ENCODE measurements around the gene IRX3. TPM values are rescaled to one million over a fixed set of nuclear protein-coding genes. Genes with fewer than 3 reads are reported as not detected.
"Not testable (repeated sequence)": the region's sequence is repeated elsewhere in the genome, so short reads cannot be mapped to it uniquely, and the experiment has no call there.

Gene IRX3
- polyA plus RNA-seq, 6 donors from 2014 or later: not detected

DNA sequence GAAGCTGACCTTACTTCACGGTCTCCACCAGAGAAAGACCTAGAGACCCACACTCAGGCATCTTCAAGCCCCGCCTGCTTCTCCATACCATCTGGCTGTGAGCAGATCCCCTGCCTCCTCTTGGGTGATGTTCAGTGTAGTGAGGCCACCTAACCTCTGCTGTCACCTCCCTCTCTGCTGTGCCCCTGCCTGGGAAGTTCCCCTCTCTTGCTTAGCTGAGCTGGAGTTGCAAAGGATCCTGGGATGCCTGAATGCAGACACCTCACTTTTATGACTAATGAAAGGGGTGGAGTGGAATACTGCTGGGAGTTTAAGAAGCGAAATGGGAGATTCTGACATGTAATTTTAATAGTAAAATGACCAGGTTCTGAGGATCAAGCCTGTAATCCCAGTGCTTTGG lies 5.8 kb downstream of the IRX3 start:
- H3K9me3 Mint-ChIP-seq: peaks cover 0 to 2% (median 0%) of the 10 kb centered on the region in 7 donors
- no peak for ATAC-seq (ENCODE audit: low read depth in 2 of 2)
- no peak for DNase-seq
- H3K4me3 Mint-ChIP-seq: peak overlapping the region in 1 of 8 donors; percentile 41
- peaks cover 12 to 21% (median 17%) of the 10 kb centered on the region in 3 donors for H3K4me1 Mint-ChIP-seq
- no peak overlapping the region for H3K27ac Mint-ChIP-seq
- peaks cover 50 to 74% (median 66%) of the 10 kb centered on the region in 3 donors for H3K27me3 Mint-ChIP-seq
- H3K36me3 Mint-ChIP-seq: peaks cover 0 to 18% of the 10 kb centered on the region in 2 donors

DNA sequence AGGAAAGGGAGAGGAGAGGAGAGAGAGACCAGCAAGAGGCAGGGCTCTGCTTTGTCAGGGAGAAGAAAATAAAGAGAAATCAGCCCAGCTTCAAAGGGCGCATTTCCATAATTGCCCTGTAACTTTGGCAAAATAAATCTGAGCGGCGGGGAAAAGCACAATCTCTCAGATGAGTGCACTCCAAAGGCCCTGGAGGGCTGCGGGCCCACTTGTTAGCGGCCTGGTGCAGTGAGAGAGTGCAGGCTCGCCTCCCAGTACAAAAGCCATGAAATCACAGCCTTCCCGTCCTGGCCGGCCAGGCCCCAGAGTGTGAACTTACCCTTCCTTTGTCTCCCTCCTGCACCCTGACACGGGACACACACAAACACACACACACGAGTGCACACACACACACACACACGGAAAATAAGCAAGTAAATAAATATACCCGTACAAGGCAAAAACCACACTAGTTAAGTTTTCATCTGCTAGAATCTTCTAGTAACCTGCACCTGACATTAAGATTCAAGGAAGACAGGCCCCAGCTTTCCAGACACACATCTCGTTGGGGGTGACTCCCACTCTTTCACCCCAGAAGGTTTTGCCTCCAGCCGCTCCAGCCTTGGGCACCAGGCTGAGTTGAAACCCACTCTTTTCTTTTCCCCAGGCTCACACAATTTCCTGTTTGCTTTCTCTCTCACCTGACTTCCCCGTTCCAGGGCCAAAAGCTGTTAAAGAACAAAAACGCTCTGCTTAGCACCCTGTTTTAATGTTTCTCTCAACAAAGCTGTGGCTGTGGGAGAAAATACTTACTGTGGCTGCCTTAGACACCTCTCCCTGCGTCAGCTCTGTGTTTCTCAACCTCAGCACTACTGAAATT lies 8.5 kb downstream of the IRX3 start:
- peaks cover 0 to 8% (median 0%) of the 10 kb centered on the region in 7 donors for H3K9me3 Mint-ChIP-seq
- peak overlapping the region in 1 of 8 donors; percentile 43 for H3K4me3 Mint-ChIP-seq
- no peak overlapping the region for H3K27ac Mint-ChIP-seq
- H3K36me3 Mint-ChIP-seq: peaks cover 0 to 3% of the 10 kb centered on the region in 2 donors
- peaks cover 5 to 8% (median 8%) of the 10 kb centered on the region in 3 donors for H3K4me1 Mint-ChIP-seq
- DNase-seq (no peak), ATAC-seq (ENCODE audit: low read depth in 2 of 2) (no peak)
- peaks cover 52 to 69% (median 61%) of the 10 kb centered on the region in 3 donors for H3K27me3 Mint-ChIP-seq

DNA sequence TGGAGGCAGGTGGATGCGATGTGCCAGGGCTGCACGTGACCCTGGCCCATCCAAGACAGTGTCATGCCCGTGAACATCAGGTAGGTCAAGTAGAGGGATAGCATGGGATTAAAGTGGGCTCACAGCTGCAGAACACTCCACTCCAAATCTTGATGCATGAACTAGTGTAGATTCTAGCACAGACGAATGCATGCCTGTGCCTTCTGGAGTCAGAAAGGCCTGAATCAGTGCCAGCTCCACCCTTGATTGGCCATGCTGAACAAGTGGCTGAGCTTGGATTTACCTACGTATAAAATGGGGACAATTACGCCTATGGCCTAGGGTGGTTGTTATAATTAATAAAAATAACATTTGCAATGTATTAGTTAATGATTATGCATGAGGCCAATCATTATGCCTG lies 10.6 kb downstream of the IRX3 start:
- peaks cover 0 to 8% (median 0%) of the 10 kb centered on the region in 7 donors for H3K9me3 Mint-ChIP-seq
- ATAC-seq (ENCODE audit: low read depth in 2 of 2) (no peak), DNase-seq (no peak)
- peaks cover 39 to 47% (median 41%) of the 10 kb centered on the region in 3 donors for H3K27me3 Mint-ChIP-seq
- no peak overlapping the region for H3K4me3 Mint-ChIP-seq
- no peaks in the 10 kb centered on the region for H3K36me3 Mint-ChIP-seq
- no peak overlapping the region for H3K27ac Mint-ChIP-seq
- peaks cover 0 to 3% (median 0%) of the 10 kb centered on the region in 3 donors for H3K4me1 Mint-ChIP-seq

DNA sequence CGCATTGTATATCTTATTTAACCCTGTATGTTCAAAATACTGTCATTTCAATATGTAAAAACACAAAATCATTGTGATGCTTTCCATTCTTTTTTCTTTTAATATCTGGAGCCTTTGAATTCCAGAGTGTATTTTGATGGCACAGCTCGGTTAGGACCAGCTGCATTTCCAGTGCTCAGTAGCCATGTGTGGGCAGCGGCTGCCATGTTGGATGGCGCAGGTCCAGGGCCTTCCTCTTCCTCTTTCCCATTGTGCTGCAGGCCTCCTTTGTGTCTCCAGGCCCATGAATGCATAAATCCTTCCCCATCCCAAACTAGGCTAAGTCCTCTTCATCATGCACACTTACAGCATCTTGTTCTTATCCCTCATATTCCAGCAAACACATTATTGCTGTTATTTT lies 13.0 kb downstream of the IRX3 start:
- DNase-seq: no peak
- ATAC-seq (ENCODE audit: low read depth in 2 of 2): no peak
- Mint-ChIP-seq H3K27me3 (peaks cover 28 to 41% (median 36%) of the 10 kb centered on the region in 3 donors), H3K9me3 (peaks cover 0 to 8% (median 0%) of the 10 kb centered on the region in 7 donors), H3K4me3 (no peak overlapping the region), H3K4me1 (no peaks in the 10 kb centered on the region), H3K36me3 (no peaks in the 10 kb centered on the region), H3K27ac (no peak overlapping the region)

DNA sequence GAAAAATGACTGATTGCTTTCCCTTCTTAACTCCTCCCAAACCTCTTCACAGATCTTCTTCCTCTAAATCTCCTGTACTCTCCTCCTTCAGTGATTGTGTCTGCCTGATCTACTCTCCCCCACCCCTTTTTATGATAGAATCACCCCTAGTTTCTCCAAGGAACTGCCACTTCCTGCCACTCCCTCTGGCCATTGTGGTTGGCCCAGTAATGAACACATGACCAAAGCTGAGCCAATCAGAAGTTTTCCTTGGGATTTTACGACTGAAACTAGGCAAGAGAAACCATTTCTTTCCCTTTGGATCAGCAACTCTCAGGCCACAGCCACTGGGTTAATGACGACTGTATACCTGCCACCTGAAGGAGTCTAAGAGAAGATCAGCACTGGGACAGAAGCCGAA lies 15.9 kb downstream of the IRX3 start:
- Mint-ChIP-seq H3K4me1 (no peaks in the 10 kb centered on the region), H3K36me3 (no peaks in the 10 kb centered on the region), H3K27ac (no peak overlapping the region), H3K27me3 (peaks cover 27 to 49% (median 32%) of the 10 kb centered on the region in 3 donors), H3K4me3 (no peak overlapping the region), H3K9me3 (peaks cover 0 to 8% (median 0%) of the 10 kb centered on the region in 7 donors)
- no peak for ATAC-seq (ENCODE audit: low read depth in 2 of 2)
- no peak for DNase-seq

DNA sequence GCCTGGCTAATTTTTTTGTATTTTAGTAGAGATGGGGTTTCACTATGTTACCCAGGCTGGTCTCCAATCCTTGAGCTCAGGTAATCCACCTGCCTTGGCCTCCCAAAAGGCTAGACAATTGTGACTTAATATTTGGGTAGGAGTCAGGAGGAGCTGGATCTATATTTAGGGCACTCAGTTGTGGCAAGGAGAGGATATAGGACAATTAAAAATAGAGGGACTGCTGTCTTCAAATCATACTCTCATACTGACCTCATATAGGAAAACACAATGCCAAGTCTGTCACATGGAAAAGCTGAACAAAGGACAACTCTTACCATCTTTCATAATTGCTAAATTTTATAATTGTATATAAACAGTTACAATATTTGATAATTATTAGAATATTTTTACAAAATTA lies 17.1 kb downstream of the IRX3 start:
- H3K27me3 Mint-ChIP-seq: peaks cover 29 to 57% (median 32%) of the 10 kb centered on the region in 3 donors
- DNase-seq (no peak), ATAC-seq (ENCODE audit: low read depth in 2 of 2) (no peak)
- no peak overlapping the region for H3K4me3 Mint-ChIP-seq
- H3K27ac Mint-ChIP-seq: no peak overlapping the region
- H3K36me3 Mint-ChIP-seq: no peaks in the 10 kb centered on the region
- H3K4me1 Mint-ChIP-seq: no peaks in the 10 kb centered on the region
- H3K9me3 Mint-ChIP-seq: peaks cover 0 to 8% (median 4%) of the 10 kb centered on the region in 7 donors

DNA sequence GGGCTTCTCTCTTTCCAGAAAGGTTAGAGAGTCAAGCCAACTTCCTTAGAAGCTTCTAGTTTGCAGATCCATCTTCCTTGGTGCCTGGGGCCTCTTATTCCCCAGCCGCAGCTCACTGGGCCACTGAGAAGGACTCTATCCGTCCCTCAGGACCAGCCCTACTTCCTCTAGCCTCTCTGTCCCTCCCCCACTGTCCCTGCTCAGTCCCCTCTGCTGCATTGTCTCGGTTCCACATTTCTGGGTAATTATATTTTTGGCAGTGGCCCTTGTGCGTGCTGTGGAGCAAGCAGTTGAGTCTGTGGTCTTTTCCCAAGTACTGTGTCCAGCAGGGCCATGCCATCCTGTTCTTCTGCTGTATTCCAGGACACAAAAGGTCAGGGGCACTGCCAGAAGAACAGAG lies 17.8 kb downstream of the IRX3 start:
- no peak overlapping the region for H3K27ac Mint-ChIP-seq
- no peaks in the 10 kb centered on the region for H3K4me1 Mint-ChIP-seq
- DNase-seq (no peak), ATAC-seq (ENCODE audit: low read depth in 2 of 2) (no peak)
- H3K4me3 Mint-ChIP-seq: no peak overlapping the region
- H3K27me3 Mint-ChIP-seq: peaks cover 25 to 57% (median 27%) of the 10 kb centered on the region in 3 donors
- H3K36me3 Mint-ChIP-seq: no peaks in the 10 kb centered on the region
- peaks cover 0 to 4% (median 3%) of the 10 kb centered on the region in 7 donors for H3K9me3 Mint-ChIP-seq

DNA sequence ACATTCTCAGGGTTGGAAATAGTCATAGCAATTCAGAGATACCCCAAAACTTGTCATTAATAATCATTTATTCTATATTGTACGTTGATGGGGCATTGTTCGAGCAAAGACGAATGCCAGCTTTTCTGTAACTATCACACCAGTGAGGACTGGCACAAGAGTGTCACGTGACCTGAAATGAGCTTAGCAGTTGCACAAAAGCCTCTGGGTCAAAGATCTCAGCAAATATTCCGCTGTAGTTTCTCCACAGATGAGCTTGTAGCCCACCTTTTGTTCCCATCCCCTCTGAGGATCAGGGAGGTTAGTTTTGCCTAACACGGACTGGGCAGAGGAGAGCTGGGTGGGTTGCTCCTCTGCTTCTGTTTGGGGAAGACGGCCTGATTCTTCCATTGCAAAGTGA lies 18.2 kb downstream of the IRX3 start:
- peaks cover 21 to 57% (median 26%) of the 10 kb centered on the region in 3 donors for H3K27me3 Mint-ChIP-seq
- H3K4me1 Mint-ChIP-seq: no peaks in the 10 kb centered on the region
- peaks cover 0 to 4% (median 0%) of the 10 kb centered on the region in 7 donors for H3K9me3 Mint-ChIP-seq
- ATAC-seq (ENCODE audit: low read depth in 2 of 2): no peak
- H3K4me3 Mint-ChIP-seq: no peak overlapping the region
- no peak for DNase-seq
- no peak overlapping the region for H3K27ac Mint-ChIP-seq
- H3K36me3 Mint-ChIP-seq: no peaks in the 10 kb centered on the region

DNA sequence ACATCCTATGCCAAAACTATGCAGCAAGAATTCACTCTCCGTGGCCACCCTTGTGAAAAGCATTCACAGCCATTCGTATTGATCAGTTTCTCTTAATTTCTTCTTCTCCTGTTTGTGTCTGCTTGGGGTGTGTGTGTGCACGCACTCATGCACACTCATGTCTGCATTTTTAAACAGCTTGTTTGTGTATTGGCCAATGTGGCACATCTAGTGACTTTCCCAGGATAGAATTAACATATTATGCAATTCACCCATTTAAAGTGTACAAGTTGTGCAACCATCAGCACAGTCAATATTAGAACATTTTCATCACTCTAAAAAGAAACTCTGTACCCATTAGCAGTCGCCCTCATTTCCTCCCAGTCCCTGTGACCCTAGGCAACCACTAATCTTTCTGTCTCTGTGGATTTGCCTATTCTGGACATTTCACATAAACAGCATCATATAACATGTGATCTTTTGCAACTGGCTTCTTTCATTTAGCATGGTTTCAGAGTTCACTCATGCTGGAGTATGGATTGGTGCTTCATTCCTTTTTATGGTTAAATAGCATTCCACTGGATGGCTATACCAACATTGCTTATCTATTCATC lies 20.1 kb downstream of the IRX3 start:
- Mint-ChIP-seq H3K27ac (peak overlapping the region in 1 of 6 donors; percentile 61), H3K27me3 (peaks cover 20 to 64% (median 26%) of the 10 kb centered on the region in 3 donors), H3K9me3 (peaks cover 0 to 4% (median 4%) of the 10 kb centered on the region in 7 donors), H3K4me1 (no peaks in the 10 kb centered on the region), H3K36me3 (no peaks in the 10 kb centered on the region), H3K4me3 (no peak overlapping the region)
- no peak for ATAC-seq (ENCODE audit: low read depth in 2 of 2)
- DNase-seq: no peak

DNA sequence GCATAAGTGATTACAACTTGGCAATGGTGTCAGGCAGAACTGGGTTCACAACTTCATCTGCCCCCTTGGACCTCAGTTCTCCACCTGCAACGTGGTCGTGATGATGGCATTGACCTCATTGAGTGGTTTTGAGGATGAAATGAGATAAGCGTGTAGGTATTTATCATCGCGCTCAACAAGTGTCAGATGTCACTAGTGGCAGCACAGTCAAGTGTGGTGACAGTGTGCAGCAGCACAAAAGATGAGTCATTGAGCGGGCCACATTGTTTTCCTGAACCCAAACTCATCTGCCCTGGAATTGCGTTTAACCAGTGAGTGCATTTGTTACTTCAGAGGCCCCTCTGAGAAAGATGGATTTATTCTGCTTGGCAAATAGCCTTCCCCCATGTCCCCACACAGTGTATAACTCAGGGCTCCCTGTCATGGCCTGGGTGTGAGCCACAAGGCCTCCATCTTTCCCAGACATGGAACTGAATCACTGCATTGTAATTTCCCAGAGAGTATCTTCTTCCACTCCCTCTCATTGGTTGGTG lies 20.9 kb downstream of the IRX3 start:
- peaks cover 0 to 4% (median 1%) of the 10 kb centered on the region in 7 donors for H3K9me3 Mint-ChIP-seq

DNA sequence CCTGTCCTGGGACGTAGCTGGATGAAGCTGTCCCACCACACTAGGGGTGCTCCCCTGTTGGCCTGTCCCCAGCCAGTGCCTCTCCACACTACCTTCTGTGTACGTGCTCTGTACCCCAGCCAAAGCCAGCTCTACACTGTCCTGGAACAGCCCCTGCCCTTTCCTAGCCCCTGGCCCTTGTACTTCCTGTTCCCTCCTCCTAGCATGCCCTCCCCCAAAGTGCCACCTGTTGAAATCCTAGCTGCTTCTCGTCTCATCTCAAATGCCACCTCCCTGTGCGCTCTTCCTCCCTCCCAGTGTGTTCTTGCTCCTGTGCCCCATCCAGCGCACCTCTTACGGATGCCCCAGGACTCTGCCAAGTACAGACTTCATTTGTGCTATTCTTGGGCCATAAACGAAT lies 33.5 kb downstream of the IRX3 start:
- no peak overlapping the region for H3K27ac Mint-ChIP-seq
- no peak for ATAC-seq (ENCODE audit: low read depth in 2 of 2)
- H3K9me3 Mint-ChIP-seq: peaks cover 0 to 6% (median 4%) of the 10 kb centered on the region in 7 donors
- no peaks in the 10 kb centered on the region for H3K36me3 Mint-ChIP-seq
- H3K4me3 Mint-ChIP-seq: no peak overlapping the region
- H3K27me3 Mint-ChIP-seq: peaks cover 0 to 14% (median 4%) of the 10 kb centered on the region in 3 donors
- no peak for DNase-seq
- no peaks in the 10 kb centered on the region for H3K4me1 Mint-ChIP-seq

More for the DNA sequence above, 20.9 kb downstream of the IRX3 start:
- peaks cover 20 to 60% (median 24%) of the 10 kb centered on the region in 3 donors for H3K27me3 Mint-ChIP-seq
- H3K4me1 Mint-ChIP-seq: no peaks in the 10 kb centered on the region
- ATAC-seq (ENCODE audit: low read depth in 2 of 2): no peak
- no peaks in the 10 kb centered on the region for H3K36me3 Mint-ChIP-seq
- DNase-seq: no peak
- no peak overlapping the region for H3K27ac Mint-ChIP-seq
- H3K4me3 Mint-ChIP-seq: no peak overlapping the region

DNA sequence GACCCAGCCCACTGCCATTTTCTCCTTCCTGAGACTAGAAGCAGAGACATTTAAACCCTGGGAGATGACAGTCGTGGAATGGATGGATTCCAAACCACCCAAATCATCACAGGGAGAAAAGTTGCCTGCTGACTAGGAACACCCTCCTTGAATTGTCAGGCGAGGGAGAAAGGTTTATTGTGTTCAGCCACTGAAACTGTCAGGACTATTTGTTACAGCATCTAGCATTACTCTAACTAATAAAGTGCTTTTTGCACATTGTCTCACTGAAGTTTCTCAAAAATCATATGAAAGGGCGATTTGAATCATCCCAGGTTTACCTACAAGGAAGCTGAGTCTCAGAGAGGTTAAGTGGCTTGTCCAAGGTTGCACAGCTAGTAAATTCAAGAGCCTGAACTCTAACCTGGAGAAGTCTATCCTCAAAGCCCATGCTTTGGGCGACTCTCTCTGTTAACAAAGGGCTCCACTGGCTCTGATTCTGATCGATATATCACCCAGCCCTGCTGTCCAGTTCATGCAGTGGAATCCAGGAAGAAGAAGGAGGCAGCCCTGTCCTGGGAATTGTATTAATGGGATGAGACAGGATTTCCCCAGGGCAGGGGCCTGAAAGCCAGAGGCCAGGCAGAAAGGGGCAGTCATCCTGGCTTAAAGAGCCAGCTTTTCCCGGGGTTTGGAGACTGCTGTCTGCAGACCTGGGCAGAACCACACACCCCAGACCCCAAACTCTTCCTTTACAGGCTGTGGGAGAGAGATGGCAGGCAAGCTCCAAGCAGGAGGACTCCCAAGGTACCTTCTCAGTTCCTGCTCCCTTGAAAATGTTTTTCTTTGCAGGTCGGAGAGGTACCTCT lies 37.5 kb downstream of the IRX3 start:
- ATAC-seq (ENCODE audit: low read depth in 2 of 2) (no peak), DNase-seq (no peak)
- peaks cover 3 to 12% (median 6%) of the 10 kb centered on the region in 7 donors for H3K9me3 Mint-ChIP-seq
- no peak overlapping the region for H3K27ac Mint-ChIP-seq
- H3K4me3 Mint-ChIP-seq: no peak overlapping the region
- H3K4me1 Mint-ChIP-seq: no peaks in the 10 kb centered on the region
- peaks cover 0 to 8% of the 10 kb centered on the region in 2 donors for H3K36me3 Mint-ChIP-seq
- H3K27me3 Mint-ChIP-seq: peaks cover 4 to 11% (median 7%) of the 10 kb centered on the region in 3 donors

DNA sequence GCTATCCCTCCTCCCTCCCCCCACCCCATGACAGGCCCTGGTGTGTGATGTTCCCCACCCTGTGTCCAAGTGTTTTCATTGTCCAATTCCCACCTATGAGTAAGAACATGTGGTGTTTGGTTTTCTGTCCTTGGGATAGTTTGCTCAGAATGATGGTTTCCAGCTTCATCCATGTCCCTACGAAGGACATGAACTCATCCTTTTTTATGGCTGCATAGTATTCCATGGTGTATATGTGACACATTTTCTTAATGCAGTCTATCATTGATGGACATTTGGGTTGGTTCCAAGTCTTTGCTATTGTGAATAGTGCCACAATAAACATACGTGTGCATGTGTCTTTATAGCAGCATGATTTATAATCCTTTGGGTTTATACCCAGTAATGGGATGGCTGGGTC lies 38.9 kb downstream of the IRX3 start:
- ATAC-seq (ENCODE audit: low read depth in 2 of 2); H3K27ac Mint-ChIP-seq; H3K4me1 Mint-ChIP-seq; H3K4me3 Mint-ChIP-seq; H3K36me3 Mint-ChIP-seq; DNase-seq: not testable (repeated sequence)
- Mint-ChIP-seq H3K27me3 (peaks cover 8 to 19% (median 9%) of the 10 kb centered on the region in 3 donors), H3K9me3 (peaks cover 3 to 12% (median 6%) of the 10 kb centered on the region in 7 donors)

Measured in naive B cell (primary cell).